ENCODE measurements around the gene PDE4B. TPM values are rescaled to one million over a fixed set of nuclear protein-coding genes. Genes with fewer than 3 reads are reported as not detected.

The PDE4B gene
- total RNA-seq, 1 donor = 2.3 TPM

DNA sequence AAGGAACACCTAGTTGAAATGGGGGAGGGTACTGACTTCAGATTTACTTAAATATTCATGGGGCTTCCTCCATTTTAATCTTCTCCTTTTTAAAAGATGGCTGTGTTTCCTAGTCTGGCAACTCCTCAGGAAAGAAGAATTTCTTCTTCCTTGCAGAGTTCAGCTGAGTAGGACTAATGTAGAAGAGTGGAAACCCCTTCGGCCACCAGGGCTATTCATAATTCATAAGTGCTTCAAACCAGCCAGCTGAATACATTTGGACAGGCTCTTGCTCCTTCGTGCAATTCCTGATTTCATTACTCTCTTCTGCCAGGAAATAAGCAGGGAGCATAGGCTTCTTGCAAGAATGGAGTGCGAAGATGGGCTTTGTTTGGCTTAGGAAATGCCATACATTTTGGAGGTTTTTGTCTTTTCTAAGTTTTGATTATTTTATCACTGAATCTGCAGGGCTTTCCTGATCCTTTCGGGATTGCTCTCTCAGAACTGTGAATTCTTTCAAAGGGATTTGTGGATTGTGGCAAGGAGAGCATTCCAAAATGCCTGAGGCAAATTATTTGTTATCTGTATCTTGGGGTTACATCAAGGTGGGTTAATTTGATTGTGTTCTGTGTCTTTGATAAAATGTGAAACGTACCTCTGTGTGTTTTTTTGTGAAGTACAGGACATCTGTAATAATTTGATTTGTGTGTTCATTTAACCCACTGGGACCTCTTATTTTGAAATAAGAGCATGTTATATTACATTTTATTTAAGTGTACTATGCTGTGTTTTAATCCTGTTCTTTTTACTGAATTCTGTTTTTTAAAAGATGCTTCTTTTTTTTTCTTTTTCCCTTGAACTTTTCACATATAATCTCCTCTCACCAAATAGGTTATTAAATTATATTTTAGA is 561.9 kb downstream of the PDE4B start:
- H3K4me3 ChIP-seq (ENCODE audit: low read depth, low read length) = peak overlapping the region; percentile 4
- DNase-seq (ENCODE audit: low read depth) = peak; percentile 91
- peak; percentile 36 for TF ChIP-seq CTCF (IDR thresholded peaks at IDR 0.05; ENCODE audit: insufficient read depth, low read length)

- no peak for DNase-seq (ENCODE audit: low read depth)
- no peak for TF ChIP-seq CTCF (IDR thresholded peaks at IDR 0.05; ENCODE audit: insufficient read depth, low read length)
These were observed 563.1 kb downstream of the PDE4B start for GRCh38 chr1:66355756-66356155.

GRCh38 chr1:66356605-66357004 is 563.9 kb downstream of the PDE4B start:
- no peak for TF ChIP-seq CTCF (IDR thresholded peaks at IDR 0.05; ENCODE audit: insufficient read depth, low read length)
- no peak for DNase-seq (ENCODE audit: low read depth)
- H3K4me3 ChIP-seq (ENCODE audit: low read depth, low read length) = no peak overlapping the region

More at GRCh38 chr1:66355756-66356155, 563.1 kb downstream of the PDE4B start:
- no peak overlapping the region for H3K4me3 ChIP-seq (ENCODE audit: low read depth, low read length)

DNA sequence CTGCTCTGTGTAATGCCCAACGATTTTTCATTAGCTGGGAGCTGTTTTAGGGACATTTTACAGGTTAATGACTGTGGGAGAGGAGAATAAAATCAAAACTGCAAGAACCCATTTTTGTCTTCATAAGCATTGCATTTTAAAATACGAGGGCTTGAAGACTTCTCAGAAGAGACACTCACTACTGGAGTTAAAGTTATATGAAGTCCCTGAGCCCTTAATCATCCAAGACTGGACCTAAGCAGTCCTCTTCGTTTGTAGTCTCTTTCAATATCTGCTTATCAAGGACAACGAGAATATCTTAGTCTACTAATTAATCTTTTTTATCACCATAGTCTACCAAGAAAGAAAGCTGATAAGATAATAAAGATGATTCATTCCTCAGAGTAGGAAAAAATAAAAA is 564.3 kb downstream of the PDE4B start:
- peak; percentile 29 for DNase-seq (ENCODE audit: low read depth)
- no peak for TF ChIP-seq CTCF (IDR thresholded peaks at IDR 0.05; ENCODE audit: insufficient read depth, low read length)

GRCh38 chr1:66357478-66358197 is 564.9 kb downstream of the PDE4B start:
- TF ChIP-seq CTCF (IDR thresholded peaks at IDR 0.05; ENCODE audit: insufficient read depth, low read length) = no peak
- H3K4me3 ChIP-seq (ENCODE audit: low read depth, low read length) = no peak overlapping the region
- no peak for DNase-seq (ENCODE audit: low read depth)

More for the DNA sequence above, 564.3 kb downstream of the PDE4B start:
- H3K4me3 ChIP-seq (ENCODE audit: low read depth, low read length) = no peak overlapping the region

- H3K4me3 ChIP-seq (ENCODE audit: low read depth, low read length) = no peak overlapping the region
- DNase-seq (ENCODE audit: low read depth) = no peak
- TF ChIP-seq CTCF (IDR thresholded peaks at IDR 0.05; ENCODE audit: insufficient read depth, low read length) = no peak
These were observed 566.6 kb downstream of the PDE4B start for GRCh38 chr1:66359269-66359668.
